Panc1 (cell line): ENCODE results near the gene CCDC154. TPM values are rescaled to one million over a fixed set of nuclear protein-coding genes. Genes with fewer than 3 reads are reported as not detected.

Experiments
- ATAC-seq: fragments of 200-7000 bp; cut with Tn5 transposase; 2 replicates; pipeline ENCODE4 v1.9.1; 2020; ENCODE audit warnings: mild to moderate bottlenecking, moderate library complexity
- BruUV-seq: library from RNA; stranded (reverse); fragments of 400-500 nt; replicated peaks from 2 replicates; lab custom pipeline; 2021; lab: Mats Ljungman, UMichigan
- CTCF ChIA-PET: fragments of 300-600 bp; sonication (Branson Sonifier 250); formaldehyde crosslinking; loops from one replicate; lab custom pipeline; 2022; ENCODE audit warnings: antibody characterized with exemption; lab: Charles Lee
- POLR2A ChIA-PET: fragments of 300-600 bp; sonication (Branson Sonifier 250); formaldehyde crosslinking; loops from one replicate; lab custom pipeline; 2022; ENCODE audit warnings: antibody characterized with exemption; lab: Charles Lee
- DNase-seq: peaks from one replicate; pipeline ENCODE4 v3.0.0-alpha.2; 2010; ENCODE audit warnings: low read depth, low spot score
- H3K27ac ChIP-seq: 2 replicates; pipeline ENCODE4 v1.5.1; 2011; ENCODE audit warnings: mild to moderate bottlenecking, low read length, inconsistent platforms
- H3K27me3 ChIP-seq: fragments of 200-500 bp; sonication (Bioruptor generic); 2 replicates; pipeline ENCODE4 v1.6.0; 2014; ENCODE audit warnings: low read length, inconsistent platforms; ENCODE audit not compliant: control insufficient read depth, insufficient read depth
- H3K36me3 ChIP-seq: fragments of 200-500 bp; sonication (Bioruptor generic); 2 replicates; pipeline ENCODE4 v1.5.1; 2014; ENCODE audit warnings: inconsistent platforms, mild to moderate bottlenecking, low read length, moderate library complexity; ENCODE audit not compliant: control insufficient read depth, insufficient read depth
- H3K4me1 ChIP-seq: 2 replicates; pipeline ENCODE4 v1.5.1; 2011; ENCODE audit warnings: inconsistent platforms, mild to moderate bottlenecking, low read length, moderate library complexity; ENCODE audit not compliant: control insufficient read depth, insufficient read depth
- H3K4me3 ChIP-seq, 2 experiments: 2 replicates each; pipeline ENCODE4 v1.5.1; 2011 to 2012; ENCODE audit warnings: low read depth in 2 of 2, low read length in 2 of 2, mild to moderate bottlenecking in 2 of 2, inconsistent platforms in 1 of 2, moderate library complexity in 1 of 2
- H3K9me3 ChIP-seq: fragments of 200-500 bp; sonication (Bioruptor generic); 2 replicates; pipeline ENCODE4 v1.5.1; 2014; ENCODE audit warnings: low read depth, mild to moderate bottlenecking, inconsistent platforms, low read length, moderate library complexity; ENCODE audit not compliant: control insufficient read depth, insufficient read depth
- CTCF ChIP-seq: fragments of 450-650 bp; IDR thresholded peaks from 2 replicates; pipeline ENCODE4 v1.5.1; 2017; ENCODE audit warnings: mild to moderate bottlenecking
- POLR2AphosphoS5 ChIP-seq: IDR thresholded peaks from 2 replicates; pipeline ENCODE4 v1.6.1; 2012; ENCODE audit warnings: mild to moderate bottlenecking, low read depth, low read length, moderate library complexity
- REST ChIP-seq, 2 experiments: IDR thresholded peaks; 2 replicates each; pipeline ENCODE4 v1.6.1; 2011 to 2012; ENCODE audit warnings: low read depth in 2 of 2, control low read depth in 1 of 2, low read length in 1 of 2, mild to moderate bottlenecking in 1 of 2, moderate library complexity in 1 of 2; ENCODE audit not compliant: insufficient read depth in 1 of 2
- SIN3A ChIP-seq: IDR thresholded peaks from 2 replicates; pipeline ENCODE4 v1.6.1; 2012; ENCODE audit warnings: low read depth, mild to moderate bottlenecking, low read length, moderate library complexity, borderline replicate concordance; ENCODE audit not compliant: insufficient read depth
- TCF7L2 ChIP-seq: IDR thresholded peaks from 2 replicates; pipeline ENCODE4 v1.6.1; 2011; ENCODE audit warnings: mild to moderate bottlenecking, low read depth, low read length, inconsistent platforms
- in situ Hi-C: cut with HindIII; loops from 2 replicates; pipeline ENCODE4 v1.10.0; 2016; ENCODE audit warnings: low sequenced_read_pairs, low pct_unique_long_range_greater_than_20kb
- intact Hi-C: fragments of 100-400 bp; cut with micrococcal nuclease; formaldehyde crosslinking; loops from one replicate; pipeline ENCODE4 v1.10.0; 2022; ENCODE audit not compliant: unreplicated experiment
- total RNA-seq: library from RNA; stranded (reverse); gene quantifications from one replicate; pipeline ENCODE4 v1.2.1, GENCODE V29; 2021; ENCODE audit not compliant: unreplicated experiment

Gene CCDC154
- total RNA-seq, 1 experiment from 2014 or later = 2.0 TPM

- no TSS peak for BruUV-seq
- Histone ChIP-seq H3K27me3 (no peaks in the 10 kb centered on the region), H3K36me3 (no peaks in the 10 kb centered on the region), H3K4me3 (no peak overlapping the region), H3K4me1 (no peaks in the 10 kb centered on the region), H3K27ac (no peak overlapping the region), H3K9me3 (no peaks in the 10 kb centered on the region)
- intact Hi-C loops (no loop called here), in situ Hi-C loops (no loop called here)
- ChIA-PET POLR2A (no interaction called here), CTCF (no interaction called here)
- TF ChIP-seq SIN3A (no peak), TCF7L2 (no peak), CTCF (no peak), POLR2AphosphoS5 (no peak), REST (IDR thresholded peaks at IDR 0.05; ENCODE audit: insufficient read depth in 1 of 2, low read depth in 2 of 2, low read length in 1 of 2) (no peak)
- no peak for DNase-seq
- ATAC-seq = no peak
Observed at GRCh38 chr16:1403733-1404132, 40.6 kb downstream of the CCDC154 start.

GRCh38 chr16:1403036-1403435, 41.3 kb downstream of the CCDC154 start:
- BruUV-seq = no TSS peak
- ATAC-seq = no peak
- POLR2A ChIA-PET = no interaction called here
- CTCF ChIA-PET = no interaction called here
- TF ChIP-seq TCF7L2 (no peak), REST (IDR thresholded peaks at IDR 0.05; ENCODE audit: insufficient read depth in 1 of 2, low read depth in 2 of 2, low read length in 1 of 2) (no peak), SIN3A (no peak), POLR2AphosphoS5 (no peak), CTCF (no peak)
- H3K27ac ChIP-seq = no peak overlapping the region
- in situ Hi-C loops (no loop called here), intact Hi-C loops (no loop called here)
- no peak overlapping the region for H3K4me3 ChIP-seq
- H3K9me3 ChIP-seq = no peaks in the 10 kb centered on the region
- no peaks in the 10 kb centered on the region for H3K36me3 ChIP-seq
- no peaks in the 10 kb centered on the region for H3K27me3 ChIP-seq
- H3K4me1 ChIP-seq = no peaks in the 10 kb centered on the region
- DNase-seq = no peak
